GM19324 (cell line): Measurements from ENCODE around the gene C8A.
A peak's percentile ranks its signal among the peaks of the same experiment; 100 is the strongest.

Experiments
- ATAC-seq: cut with Tn5 transposase; IDR thresholded peaks from one replicate; pipeline ENCODE4 v1.9.1; 2021; ENCODE audit warnings: mild to moderate bottlenecking, moderate library complexity; ENCODE audit not compliant: unreplicated experiment, low FRiP score

C8A gene

GRCh38 chr1:56854521-56855099, at the start of gene C8A:
Gene C8A (plus strand): TSS chr1:56854797. CDS start chr1:56854902, 105 bp downstream.
- no peak for ATAC-seq

DNA sequence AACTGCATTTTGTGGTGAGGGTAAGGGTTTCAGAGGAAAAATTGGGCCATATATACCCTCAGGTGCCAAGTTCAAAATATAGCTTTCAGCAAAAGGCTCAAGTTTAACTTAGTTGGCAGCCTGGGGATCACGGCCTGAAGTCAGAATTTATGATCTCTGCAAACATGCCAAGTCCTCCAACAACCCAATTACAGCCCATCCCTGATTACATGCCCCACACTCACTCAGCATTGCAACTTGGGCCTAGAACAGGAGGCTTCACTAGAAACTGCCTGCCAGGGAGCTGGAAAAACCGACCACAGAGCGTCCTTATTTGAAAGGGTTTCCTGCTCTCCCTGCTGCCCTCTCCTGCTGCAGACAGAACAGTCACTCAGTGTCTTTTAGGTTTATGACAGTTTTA, 47.8 kb upstream of the C8A start:
- ATAC-seq, result no peak

DNA sequence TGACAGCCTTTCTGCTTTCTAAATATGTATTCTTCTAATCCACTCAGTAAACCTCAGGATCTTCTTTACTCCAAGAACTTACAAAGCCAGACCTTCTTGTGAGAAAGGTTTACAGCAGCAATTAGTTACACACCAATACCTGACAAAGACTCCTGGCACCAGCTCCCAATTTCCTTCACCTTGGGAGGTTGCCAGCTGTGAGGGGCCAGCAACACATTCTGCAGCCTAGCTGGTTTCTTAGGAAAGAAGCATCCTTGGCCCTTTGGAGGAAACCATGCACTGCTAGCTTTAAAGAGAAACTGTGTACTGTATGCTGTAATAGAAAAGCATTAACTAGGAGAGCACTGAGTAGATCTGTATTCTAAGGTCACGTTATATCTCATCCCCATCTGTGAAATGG, 46.2 kb upstream of the C8A start:
- ATAC-seq, result no peak

- ATAC-seq, result no peak
Measured at GRCh38 chr1:56811331-56811730, 43.3 kb upstream of the C8A start.

DNA sequence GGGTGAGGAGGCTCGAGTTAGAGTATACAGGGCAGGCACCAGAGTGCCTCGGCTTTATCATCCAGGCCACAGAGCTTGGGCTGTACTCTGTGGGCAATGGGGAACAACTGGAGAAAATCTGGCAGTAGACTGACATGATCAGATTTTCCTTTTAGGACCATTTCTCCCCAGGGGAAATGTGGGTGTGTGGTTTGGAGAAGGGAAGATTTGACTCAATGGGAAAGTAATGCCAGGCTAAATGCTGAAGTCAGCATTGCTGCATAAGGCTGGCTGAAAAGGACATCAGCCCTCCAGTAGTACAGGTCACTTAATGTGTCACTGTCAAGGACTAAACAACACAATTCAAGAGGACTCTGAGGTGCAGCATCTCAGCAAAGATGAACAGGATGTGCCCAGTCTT, 40.4 kb upstream of the C8A start:
- no peak for ATAC-seq

- ATAC-seq, result no peak
Measured at GRCh38 chr1:56816264-56816663, 38.3 kb upstream of the C8A start.

- no peak for ATAC-seq
Measured at GRCh38 chr1:56816909-56817308, 37.7 kb upstream of the C8A start.

DNA sequence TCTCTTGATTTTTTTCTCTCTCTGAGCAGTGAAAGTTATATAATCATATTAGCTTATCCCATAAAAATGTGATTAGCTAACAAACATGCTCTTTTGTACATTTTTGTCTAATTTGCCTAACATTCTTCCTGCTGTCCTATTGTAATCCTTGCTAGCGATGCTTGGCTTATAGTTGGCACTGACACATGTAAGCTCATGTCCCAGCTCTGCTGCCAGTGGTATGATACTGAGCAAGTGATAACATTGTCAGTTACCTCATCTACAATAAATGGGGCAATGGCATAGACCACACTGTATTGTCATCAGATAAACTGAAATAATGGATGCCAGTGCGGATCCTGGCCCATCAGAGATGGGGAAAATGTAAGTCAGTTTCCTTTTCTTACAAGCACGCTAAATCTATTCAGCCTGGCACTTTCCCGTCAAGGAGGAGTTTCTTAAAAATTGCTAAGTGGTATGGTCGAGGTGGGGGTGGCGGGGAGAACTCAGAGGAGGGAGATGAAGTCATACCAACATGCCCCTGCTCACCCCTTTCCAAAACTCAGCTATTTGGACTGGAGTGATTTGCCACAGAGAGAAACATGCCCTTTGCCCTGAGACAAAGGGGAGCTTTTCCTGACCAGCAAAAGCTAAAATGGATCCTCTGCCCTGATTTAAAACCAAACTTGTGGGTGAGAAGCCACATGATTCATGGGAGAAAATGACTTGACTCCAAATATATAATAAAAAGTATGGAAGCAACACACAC, 36.7 kb upstream of the C8A start:
- ATAC-seq, result no peak

DNA sequence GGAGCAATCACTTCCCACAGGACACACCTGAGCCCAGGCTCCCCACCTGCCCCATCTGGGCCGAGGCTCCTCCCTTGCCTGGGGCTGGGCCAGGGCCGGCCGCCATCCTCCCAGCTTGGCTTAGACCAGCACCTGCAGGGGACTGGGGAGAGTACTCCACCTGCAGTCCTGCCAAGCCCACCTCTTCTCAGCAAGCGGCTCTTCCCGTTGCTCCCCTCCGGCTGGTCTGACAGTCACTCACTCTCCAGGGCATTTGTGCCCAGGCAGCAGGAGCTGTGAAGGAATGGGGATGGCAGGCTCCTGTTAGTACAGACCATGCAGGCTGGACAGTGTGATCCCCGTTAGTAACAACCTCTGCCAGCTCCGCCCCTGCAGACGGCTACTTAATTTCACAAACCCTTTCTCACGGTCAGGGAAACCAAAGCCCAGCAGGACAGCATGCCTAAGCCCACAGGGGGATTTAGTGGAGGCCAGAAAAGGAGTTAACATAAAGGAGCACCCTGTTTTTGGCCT, 35.2 kb upstream of the C8A start, which contains the start of gene FYB2:
Gene FYB2, minus strand, starts transcription at position 18 of the 513 bp plus-strand sequence. CDS start 114 bp downstream, outside the sequence.
- no peak for ATAC-seq

DNA sequence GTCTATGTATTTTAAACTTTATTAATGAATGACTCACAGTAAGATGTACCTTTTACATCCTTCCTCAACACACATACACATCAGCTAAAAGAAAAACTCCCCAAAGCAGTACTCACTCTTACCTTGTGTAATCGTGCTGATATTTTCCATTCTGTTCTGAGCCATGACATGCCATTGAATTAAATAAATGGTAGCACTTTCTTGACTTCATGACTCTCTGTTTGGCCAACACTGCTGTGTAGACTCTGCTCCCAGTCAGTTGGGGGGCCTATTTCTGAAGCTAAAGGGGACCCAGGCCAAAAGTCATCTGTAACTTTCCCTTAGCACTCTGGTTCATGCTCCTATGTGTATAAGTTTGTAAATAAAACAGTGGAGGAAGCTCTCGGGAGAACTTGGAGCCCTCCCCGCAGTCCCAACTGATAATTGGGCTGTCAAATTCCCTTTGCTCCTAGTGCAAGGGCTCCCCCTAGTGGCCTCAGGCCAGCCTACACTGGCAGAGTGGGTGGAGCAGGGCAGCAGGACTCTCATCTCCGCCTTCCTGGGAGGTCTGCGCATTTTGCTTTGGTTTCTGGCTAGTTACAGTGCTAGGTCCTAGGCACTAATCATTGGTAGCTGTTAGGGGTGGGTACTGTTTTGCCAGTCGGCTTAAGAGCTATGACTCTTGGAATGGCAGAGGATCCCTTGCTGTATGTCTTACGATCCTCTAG, 33.7 kb upstream of the C8A start:
- no peak for ATAC-seq

GRCh38 chr1:56821462-56821797, 33.2 kb upstream of the C8A start:
- ATAC-seq, result no peak

GRCh38 chr1:56824271-56824670, 30.3 kb upstream of the C8A start:
- no peak for ATAC-seq

DNA sequence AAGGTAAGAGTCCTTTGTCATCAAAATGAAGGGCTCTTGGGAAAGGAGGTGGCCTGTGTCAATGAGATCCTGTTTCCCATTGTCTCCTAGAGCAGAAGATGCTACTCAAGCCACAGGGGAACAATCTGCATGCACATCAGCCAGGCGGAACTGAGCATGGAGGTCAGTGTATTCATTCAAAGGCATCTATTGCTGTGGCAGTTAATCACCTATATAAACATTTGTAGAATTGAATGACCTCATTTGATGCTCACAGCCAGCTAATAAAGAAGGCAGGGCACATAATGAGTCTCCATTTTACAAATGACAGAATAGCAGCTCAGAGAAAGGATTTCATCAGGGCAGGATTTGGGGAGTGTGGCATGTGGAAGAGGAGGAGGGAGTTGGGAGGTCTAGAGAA, 29.7 kb upstream of the C8A start:
- no peak for ATAC-seq

DNA sequence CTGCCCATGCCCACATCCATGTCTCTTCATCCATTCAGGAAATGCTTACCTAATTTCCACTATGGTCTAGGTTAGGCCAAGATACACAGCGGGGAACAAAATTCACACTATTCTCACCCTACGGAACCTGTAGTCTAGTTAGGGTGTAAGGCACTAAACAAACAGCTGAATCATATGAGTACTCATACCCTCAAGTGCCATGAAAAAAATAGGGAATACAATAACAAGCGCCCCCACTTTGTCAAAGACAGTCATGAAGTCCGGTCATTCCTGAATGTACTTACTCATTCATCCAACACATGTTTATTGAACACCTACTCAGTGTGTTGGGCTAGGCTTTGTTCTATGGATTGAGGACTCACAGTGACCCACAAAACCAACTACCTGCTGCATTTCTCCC, 29.2 kb upstream of the C8A start:
- ATAC-seq, result no peak

GRCh38 chr1:56827711-56828110, 26.9 kb upstream of the C8A start:
- ATAC-seq, result no peak

- ATAC-seq, result no peak
Measured at GRCh38 chr1:56830052-56830451, 24.5 kb upstream of the C8A start.

GRCh38 chr1:56831871-56832693, 22.5 kb upstream of the C8A start:
- ATAC-seq, result peak; percentile 63

DNA sequence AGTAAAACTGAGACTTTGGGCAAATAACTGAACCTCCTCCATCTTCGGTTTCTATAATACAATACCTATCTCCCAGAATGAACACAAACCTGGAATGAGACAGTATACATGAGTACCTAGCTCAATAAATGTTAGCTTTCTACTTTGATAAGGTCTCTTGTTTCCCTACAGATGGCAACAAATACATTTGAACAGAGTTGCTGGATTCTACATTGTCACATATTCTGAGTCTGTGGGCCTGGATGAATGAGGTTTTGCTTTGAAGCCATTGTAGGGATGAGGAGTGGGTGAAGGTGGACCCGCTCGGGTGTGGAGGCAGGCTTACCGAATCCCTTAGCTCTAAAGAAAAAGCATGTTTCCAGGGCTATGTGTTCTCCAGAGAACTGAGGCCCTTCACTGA, 21.5 kb upstream of the C8A start:
- ATAC-seq, result no peak

GRCh38 chr1:56834137-56834900, 20.3 kb upstream of the C8A start:
- ATAC-seq, result no peak

DNA sequence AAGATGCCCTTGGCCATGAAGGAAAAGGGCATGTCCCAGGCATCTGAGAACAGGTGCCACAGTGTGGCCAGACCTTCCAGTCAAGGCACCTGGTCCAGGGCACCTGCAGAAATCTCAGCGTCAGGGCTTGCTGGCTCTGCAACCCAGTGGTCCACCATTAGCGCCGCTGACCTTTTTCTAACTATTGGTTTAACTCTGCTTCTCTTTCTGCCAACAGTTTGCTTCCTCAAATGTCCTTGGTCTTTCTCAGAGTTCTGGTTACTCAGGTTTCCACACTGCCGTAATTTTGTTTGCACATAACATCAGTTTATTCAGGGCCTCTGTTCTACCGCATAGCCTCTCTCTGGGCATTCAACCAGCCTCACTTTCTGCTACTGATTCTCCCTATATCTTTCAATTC, 18.9 kb upstream of the C8A start:
- ATAC-seq, result no peak
